ENCODE data around the gene USP47. TPM values are rescaled to one million over a fixed set of nuclear protein-coding genes. Genes with fewer than 3 reads are reported as not detected.

The USP47 gene
- total and polyA plus RNA-seq, 2 donors (not counting 1 experiment from before 2014, with no cell fraction given) = 12.8 to 52.9 TPM

GRCh38 chr11:11966826-11967668 lies 125.3 kb downstream of the USP47 start:
- ChIA-PET POLR2A (no interaction called here), CTCF (interaction anchor here (0.6 to 1.6 kb wide), 6 partner anchors 20 to 174 kb away, joined by 3 to 5 read pairs (median 3); no protein-coding TSS in a partner anchor)
- Histone ChIP-seq H3K27ac (ENCODE audit: low read length in 2 of 2) (no peak overlapping the region), H3K4me1 (ENCODE audit: control insufficient read depth in 2 of 2, insufficient read depth in 2 of 2, low read length in 2 of 2) (no peaks in the 10 kb centered on the region), H3K9ac (ENCODE audit: low read length) (no peak overlapping the region), H3K27me3 (replicated peaks in 1 of 4; ENCODE audit: control extremely low read depth in 1 of 4, control insufficient read depth in 3 of 4, insufficient read depth in 4 of 4, low read length in 3 of 4) (peaks cover 0 to 9% (median 0%) of the 10 kb centered on the region in 4 experiments), H3K79me2 (ENCODE audit: control insufficient read depth, insufficient read depth, low read length) (no peaks in the 10 kb centered on the region), H4K20me1 (ENCODE audit: control insufficient read depth, insufficient read depth, low read length, poor library complexity, severe bottlenecking) (no peaks in the 10 kb centered on the region), H3K9me3 (ENCODE audit: control extremely low read depth in 1 of 3, control insufficient read depth in 2 of 3, insufficient read depth in 1 of 3, low read length in 2 of 3) (no peaks in the 10 kb centered on the region), H2AFZ (ENCODE audit: insufficient read depth, low read depth, low read length, poor library complexity, severe bottlenecking) (no peak overlapping the region), H3K4me2 (replicated peaks; ENCODE audit: low read depth, low read length, poor library complexity, severe bottlenecking) (no peak overlapping the region), H3K4me3 (ENCODE audit: control extremely low read depth in 1 of 5, extremely low read depth in 1 of 5, insufficient read depth in 1 of 5, low read depth in 2 of 5, low read length in 4 of 5) (no peak overlapping the region), H3K36me3 (replicated peaks in 1 of 2; ENCODE audit: control extremely low read depth in 1 of 2, control insufficient read depth in 1 of 2, extremely low read depth in 1 of 2, insufficient read depth in 2 of 2, low read length in 1 of 2) (no peaks in the 10 kb centered on the region)
- TF ChIP-seq CTCF (IDR thresholded peaks at IDR 0.05) (peak; percentile 75), EZH2 (IDR thresholded peaks at IDR 0.05; ENCODE audit: borderline replicate concordance, insufficient read depth, low read depth, low read length, poor library complexity, severe bottlenecking) (no peak)
- ATAC-seq (ENCODE audit: low read depth) (peak; percentile 54), DNase-seq (peak; percentile 50)
- no peaks in the 10 kb centered on the region for H3K4me1 Mint-ChIP-seq
- no peak overlapping the region for H3K27ac Mint-ChIP-seq
- no peaks in the 10 kb centered on the region for H3K9me3 Mint-ChIP-seq (ENCODE audit: insufficient read depth)
- WGBS (ENCODE audit: insufficient coverage) = 66% methylated on average over 14 of the region's 15 CpGs
- H3K4me3 Mint-ChIP-seq = no peak overlapping the region
- peaks cover 10% of the 10 kb centered on the region for H3K27me3 Mint-ChIP-seq
- intact Hi-C loops (cut with micrococcal nuclease) = loop anchor here (1.0 kb wide), 1 partner anchor 168 kb away; no protein-coding TSS in a partner anchor
